GM12878 (cell line): ENCODE results near the gene NLGN3. TPM values are rescaled to one million over a fixed set of nuclear protein-coding genes. Genes with fewer than 3 reads are reported as not detected.

Experiments used
- ATAC-seq: fragments of 200-7000 bp; cut with Tn5 transposase; 3 replicates; pipeline ENCODE4 v1.9.1; 2020; ENCODE audit warnings: mild to moderate bottlenecking, moderate library complexity
- BruUV-seq: library from RNA; stranded (reverse); fragments of 400-500 nt; replicated peaks from 2 replicates; lab custom pipeline; 2021; lab: Mats Ljungman, UMichigan
- CTCF ChIA-PET: fragments of 300-600 bp; sonication (Branson Sonifier 250); formaldehyde crosslinking; extraction: SDS; loops from one replicate; lab custom pipeline; 2021; ENCODE audit warnings: inconsistent platforms; lab: Yijun Ruan, JAX
- POLR2A ChIA-PET: fragments of 350-600 bp; formaldehyde crosslinking; extraction: SDS; loops from one replicate; lab custom pipeline; 2021; ENCODE audit warnings: inconsistent platforms; lab: Charles Lee
- RAD21 ChIA-PET: fragments of 300-600 bp; sonication (Branson Sonifier 250); formaldehyde crosslinking; loops from one replicate; lab custom pipeline; 2023; ENCODE audit warnings: antibody characterized with exemption; ENCODE audit not compliant: unreplicated experiment; lab: Charles Lee
- SMC1A ChIA-PET: fragments of 300-600 bp; sonication (Branson Sonifier 250); formaldehyde crosslinking; loops from one replicate; lab custom pipeline; 2023; ENCODE audit not compliant: unreplicated experiment, uncharacterized antibody; lab: Charles Lee
- DNase-seq: peaks from one replicate; pipeline ENCODE4 v3.0.0-alpha.2; 2011; ENCODE audit warnings: low read depth, low spot score
- FAIRE-seq: peaks from 3 replicates; lab custom pipeline; 2011; peaks lifted over from hg19 to GRCh38; lab: Jason Lieb, UNC
- H2AFZ ChIP-seq: 2 replicates; pipeline ENCODE4 v1.6.0; 2011; ENCODE audit warnings: low read depth, low read length, control low read depth; ENCODE audit not compliant: control insufficient read depth
- H3K27ac ChIP-seq: 2 replicates; pipeline ENCODE4 v1.5.1; 2011; ENCODE audit warnings: control low read depth; ENCODE audit not compliant: control insufficient read depth, insufficient read depth
- H3K27me3 ChIP-seq, 2 experiments: replicated peaks in 1 of 2; 2 replicates each; pipeline versions ENCODE4 v1.6.0 to v1.6.1; 2011; ENCODE audit warnings: low read length in 1 of 2; ENCODE audit not compliant: control insufficient read depth in 2 of 2, insufficient read depth in 2 of 2
- H3K36me3 ChIP-seq, 2 experiments: 2 replicates each; pipeline ENCODE4 v1.5.1; 2011; ENCODE audit warnings: low read length in 1 of 2; ENCODE audit not compliant: control insufficient read depth in 2 of 2, insufficient read depth in 2 of 2
- H3K4me1 ChIP-seq: 2 replicates; pipeline ENCODE4 v1.6.1; 2011; ENCODE audit warnings: mild to moderate bottlenecking, low read length, moderate library complexity, mixed read lengths; ENCODE audit not compliant: control insufficient read depth, insufficient read depth
- H3K4me2 ChIP-seq: 2 replicates; pipeline ENCODE4 v1.6.0; 2011; ENCODE audit warnings: control low read depth; ENCODE audit not compliant: control insufficient read depth, insufficient read depth
- H3K4me3 ChIP-seq: fragments of 200-600 bp; sonication (generic); 2 replicates; pipeline ENCODE4 v1.5.1; 2016
- H3K79me2 ChIP-seq: 2 replicates; pipeline ENCODE4 v1.6.0; 2011; ENCODE audit warnings: low read length; ENCODE audit not compliant: control insufficient read depth, insufficient read depth
- H3K9ac ChIP-seq: 2 replicates; pipeline ENCODE4 v1.8.0; 2011; ENCODE audit warnings: low read length, control low read depth, mixed read lengths; ENCODE audit not compliant: control insufficient read depth, insufficient read depth
- H3K9me3 ChIP-seq: replicated peaks from 3 replicates; pipeline ENCODE4 v1.5.1; 2011; ENCODE audit warnings: mild to moderate bottlenecking, low read length; ENCODE audit not compliant: control insufficient read depth, insufficient read depth
- H4K20me1 ChIP-seq: 2 replicates; pipeline ENCODE4 v1.6.0; 2011; ENCODE audit not compliant: control insufficient read depth, insufficient read depth
- ATF3 ChIP-seq: IDR thresholded peaks from 2 replicates; pipeline ENCODE4 v1.6.1; 2011; ENCODE audit warnings: low read depth, mild to moderate bottlenecking, low read length, moderate library complexity, borderline replicate concordance; ENCODE audit errors: extremely low read depth
- BACH1 ChIP-seq: fragments of 450-650 bp; IDR thresholded peaks from 2 replicates; pipeline ENCODE4 v1.6.1; 2017; ENCODE audit warnings: mild to moderate bottlenecking, borderline replicate concordance
- BCL11A ChIP-seq: IDR thresholded peaks from 2 replicates; pipeline ENCODE4 v1.6.1; 2011; ENCODE audit warnings: low read depth, low read length
- EP300 ChIP-seq, 2 experiments: fragments of 150-350 bp in 1 of 2; IDR thresholded peaks; 2 replicates each; pipeline ENCODE4 v1.6.1; 2011 to 2012; ENCODE audit warnings: low read depth in 2 of 2, low read length in 2 of 2, borderline replicate concordance in 1 of 2, improper control_type of control experiment in 1 of 2, inconsistent platforms in 1 of 2; ENCODE audit not compliant: control insufficient read depth in 1 of 2
- EZH2 ChIP-seq: IDR thresholded peaks from 2 replicates; pipeline ENCODE4 v1.6.1; 2012; ENCODE audit warnings: low read depth, mild to moderate bottlenecking, control low read depth, inconsistent platforms, low read length, borderline replicate concordance; ENCODE audit not compliant: control insufficient read depth
- FOXK2 ChIP-seq: fragments of 450-650 bp; IDR thresholded peaks from 2 replicates; pipeline ENCODE4 v1.6.1; 2017; ENCODE audit warnings: mild to moderate bottlenecking, moderate library complexity
- FOXM1 ChIP-seq: IDR thresholded peaks from 2 replicates; pipeline ENCODE4 v1.6.1; 2012; ENCODE audit warnings: low read depth, mild to moderate bottlenecking, inconsistent platforms, low read length, moderate library complexity
- GATAD2B ChIP-seq: fragments of 450-650 bp; conservative IDR thresholded peaks from 2 replicates; pipeline ENCODE4 v1.6.1; 2017; ENCODE audit warnings: low read depth, mild to moderate bottlenecking, moderate library complexity
- IRF3 ChIP-seq: fragments of 450-650 bp; IDR thresholded peaks from 2 replicates; pipeline ENCODE4 v1.6.1; 2014; ENCODE audit warnings: mild to moderate bottlenecking
- IRF4 ChIP-seq: IDR thresholded peaks from 2 replicates; pipeline ENCODE4 v1.6.1; 2011; ENCODE audit warnings: low read depth, low read length
- MYC ChIP-seq: IDR thresholded peaks from 2 replicates; pipeline ENCODE4 v1.6.1; 2011; ENCODE audit warnings: mild to moderate bottlenecking, low read length, moderate library complexity, inconsistent platforms; ENCODE audit not compliant: insufficient read depth, insufficient replicate concordance, insufficient read length, severe bottlenecking
- NR2F1 ChIP-seq: fragments of 450-650 bp; conservative IDR thresholded peaks from 2 replicates; pipeline ENCODE4 v1.6.1; 2017; ENCODE audit warnings: mild to moderate bottlenecking
- NRF1 ChIP-seq: conservative IDR thresholded peaks from 2 replicates; pipeline ENCODE4 v1.6.1; 2011; ENCODE audit warnings: mild to moderate bottlenecking, low read depth, low read length, improper control_type of control experiment
- SMC3 ChIP-seq: IDR thresholded peaks from 2 replicates; pipeline ENCODE4 v1.6.1; 2011; ENCODE audit warnings: low read length, improper control_type of control experiment, borderline replicate concordance
- SRF ChIP-seq, 2 experiments: IDR thresholded peaks; 2 replicates each; pipeline ENCODE4 v1.6.1; 2011; ENCODE audit warnings: low read depth in 2 of 2, low read length in 2 of 2, mild to moderate bottlenecking in 1 of 2, moderate library complexity in 1 of 2
- TCF7 ChIP-seq: IDR thresholded peaks from 2 replicates; pipeline ENCODE4 v1.6.1; 2014; ENCODE audit warnings: antibody characterized with exemption, borderline replicate concordance
- ZNF274 ChIP-seq: IDR thresholded peaks from one replicate; pipeline ENCODE4 v1.8.0; 2011; ENCODE audit not compliant: insufficient read length, insufficient read depth
- ZNF384 ChIP-seq: IDR thresholded peaks from 2 replicates; pipeline ENCODE4 v1.6.1; 2012; ENCODE audit warnings: low read depth, mild to moderate bottlenecking, low read length, improper control_type of control experiment, borderline replicate concordance
- WGBS: methylation state at CpG from one replicate; pipeline ENCODE4 v1.1.6; 2016; ENCODE audit warnings: low lambda C conversion rate; ENCODE audit not compliant: insufficient replicate concordance, insufficient coverage; ENCODE audit errors: missing lambda C conversion rate; 5-methylcytosine and 5-hydroxymethylcytosine counted together
- in situ Hi-C: fragments of 300-500 bp; cut with MboI; formaldehyde crosslinking; loops from 9 replicates; pipeline ENCODE4 v1.14.3; 2018; ENCODE audit warnings: mixed read lengths
- intact Hi-C: fragments of 100-400 bp; cut with micrococcal nuclease; formaldehyde crosslinking; loops from one replicate; pipeline ENCODE4 v1.14.2; 2022; ENCODE audit not compliant: unreplicated experiment
- polyA plus RNA-seq, 11 experiments: library from polyadenylated mRNA; depleted of rRNA in 4 of 11; unstranded in 6 of 11; stranded (reverse) in 5 of 11; fragments of >200 nt; fragmentation: Nextera tagmentation in 4 of 11; fragmentation: Illumina TruSeq in 1 of 11; extraction: Ambion mirVana in 4 of 11; extraction: Trizol in 1 of 11; gene quantifications; 1 replicate in 1 of 11; 2 replicates in 10 of 11; pipeline versions ENCODE4 v1.2.1 to v1.2.3, GENCODE V29; 2011 to 2016; ENCODE audit warnings: inconsistent platforms in 2 of 11, missing spikeins in 2 of 11, low read depth in 1 of 11
- total RNA-seq, 4 experiments: library from RNA; depleted of rRNA in 3 of 4; stranded (reverse); fragments of >200 nt in 3 of 4; fragmentation: Illumina TruSeq in 1 of 4; extraction: Trizol in 1 of 4; gene quantifications; 2 replicates each; pipeline versions ENCODE4 v1.2.1 to v1.2.3, GENCODE V29; 2013 to 2021

Gene NLGN3
- total and polyA plus RNA-seq, 10 of the 15 experiments (the other 5 are each of a cell fraction or from before 2014, with no cell fraction given), result 0.07 to 0.73 (median 0.28) TPM

GRCh38 chrX:71212536-71212935 lies 67.9 kb downstream of the NLGN3 start:
- in situ Hi-C loops (no loop called here), intact Hi-C loops (no loop called here)
- CTCF ChIA-PET, result no interaction called here
- Histone ChIP-seq H2AFZ (no peak overlapping the region), H3K27me3 (no peaks in the 10 kb centered on the region; a peak in 1 of 4 replicates), H3K4me1 (no peaks in the 10 kb centered on the region), H4K20me1 (no peaks in the 10 kb centered on the region), H3K9me3 (no peaks in the 10 kb centered on the region; the same call in 2 of the 3 replicates), H3K27ac (no peak overlapping the region), H3K9ac (no peak overlapping the region), H3K4me2 (no peak overlapping the region), H3K79me2 (no peaks in the 10 kb centered on the region), H3K4me3 (no peak overlapping the region), H3K36me3 (no peaks in the 10 kb centered on the region)
- POLR2A ChIA-PET, result no interaction called here
- FAIRE-seq (no peak), ATAC-seq (no peak), DNase-seq (no peak)
- 50% methylated on average over 5 of the region's 5 CpGs for WGBS
- TF ChIP-seq IRF3, result no peak
- TF ChIP-seq FOXK2, result no peak
- no peak for TF ChIP-seq SMC3
- no peak for TF ChIP-seq FOXM1
- TF ChIP-seq IRF4, result no peak
- TF ChIP-seq GATAD2B, result no peak
- BruUV-seq, result no TSS peak
- SMC1A ChIA-PET, result interaction anchor here (2.2 kb wide), 1 partner anchor 14 kb away, joined by 8 read pairs; no protein-coding TSS in a partner anchor
- RAD21 ChIA-PET, result no interaction called here

- Histone ChIP-seq H3K27me3 (no peaks in the 10 kb centered on the region; a peak in 1 of 4 replicates), H3K27ac (no peak overlapping the region), H3K36me3 (no peaks in the 10 kb centered on the region), H3K4me2 (no peak overlapping the region), H2AFZ (no peak overlapping the region), H3K9ac (no peak overlapping the region), H3K9me3 (no peaks in the 10 kb centered on the region), H3K4me3 (no peak overlapping the region), H3K79me2 (no peaks in the 10 kb centered on the region), H4K20me1 (no peaks in the 10 kb centered on the region), H3K4me1 (no peaks in the 10 kb centered on the region)
- intact Hi-C loops (no loop called here), in situ Hi-C loops (no loop called here)
- BruUV-seq, result no TSS peak
- DNase-seq (no peak), ATAC-seq (no peak), FAIRE-seq (no peak)
- CTCF ChIA-PET, result no interaction called here
- SMC1A ChIA-PET, result no interaction called here
- POLR2A ChIA-PET, result no interaction called here
- WGBS, result 5% methylated on average over 1 of the region's 1 CpG
- RAD21 ChIA-PET, result no interaction called here
- TF ChIP-seq TCF7 (no peak), GATAD2B (no peak), EZH2 (no peak), BACH1 (no peak), ZNF384 (no peak), SRF (IDR thresholded peaks at IDR 0.05; ENCODE audit: low read depth in 2 of 2, low read length in 2 of 2) (no peak), ZNF274 (no peak), MYC (no peak), BCL11A (no peak), ATF3 (no peak), NRF1 (no peak), NR2F1 (no peak), EP300 (IDR thresholded peaks at IDR 0.05; ENCODE audit: borderline replicate concordance in 1 of 2, control insufficient read depth in 1 of 2, low read depth in 2 of 2, low read length in 2 of 2) (no peak)
These were observed 69.5 kb downstream of the NLGN3 start for GRCh38 chrX:71214152-71214551.
